Measurements from ENCODE around the gene STK16. TPM values are rescaled to one million over a fixed set of nuclear protein-coding genes. Genes with fewer than 3 reads are reported as not detected.
A peak's percentile ranks its signal among the peaks of the same experiment; 100 is the strongest.

The STK16 gene
- total RNA-seq, 1 donor from 2014 or later = 34.2 TPM

- peaks cover 5% of the 10 kb centered on the region for H3K36me3 Mint-ChIP-seq
- peak overlapping the region; percentile 97 for H3K27ac Mint-ChIP-seq
- TF ChIP-seq CTCF (conservative IDR thresholded peaks at IDR 0.05) = no peak
- peak overlapping the region; percentile 96 for H3K4me3 Mint-ChIP-seq
- DNase-seq (ENCODE audit: extremely low spot score, unreplicated experiment) = no peak
- H3K27me3 Mint-ChIP-seq = peaks cover 4% of the 10 kb centered on the region
- no peaks in the 10 kb centered on the region for H3K9me3 Mint-ChIP-seq
- peaks cover 15% of the 10 kb centered on the region for H3K4me1 Mint-ChIP-seq (ENCODE audit: unreplicated experiment)
Observed at GRCh38 chr2:219280651-219281050, 35.4 kb downstream of the STK16 start.

- Mint-ChIP-seq H3K27me3 (peaks cover 4% of the 10 kb centered on the region), H3K9me3 (no peaks in the 10 kb centered on the region), H3K4me3 (peak overlapping the region; percentile 96), H3K27ac (peak overlapping the region; percentile 97), H3K4me1 (ENCODE audit: unreplicated experiment) (peaks cover 22% of the 10 kb centered on the region), H3K36me3 (peaks cover 9% of the 10 kb centered on the region)
- DNase-seq (ENCODE audit: extremely low spot score, unreplicated experiment) = no peak
- TF ChIP-seq CTCF (conservative IDR thresholded peaks at IDR 0.05) = no peak
Observed at GRCh38 chr2:219281588-219281987, 36.3 kb downstream of the STK16 start.

- Mint-ChIP-seq H3K4me1 (ENCODE audit: unreplicated experiment) (peaks cover 23% of the 10 kb centered on the region), H3K36me3 (peaks cover 9% of the 10 kb centered on the region), H3K27ac (no peak overlapping the region)
Observed at GRCh38 chr2:219282375-219282774, 37.1 kb downstream of the STK16 start.

GRCh38 chr2:219282943-219283581 lies 37.8 kb downstream of the STK16 start:
- Mint-ChIP-seq H3K27ac (peak overlapping the region; percentile 73), H3K4me3 (peak overlapping the region; percentile 49), H3K9me3 (no peaks in the 10 kb centered on the region), H3K27me3 (no peaks in the 10 kb centered on the region), H3K36me3 (peaks cover 9% of the 10 kb centered on the region), H3K4me1 (ENCODE audit: unreplicated experiment) (peaks cover 16% of the 10 kb centered on the region)
- no peak for TF ChIP-seq CTCF (conservative IDR thresholded peaks at IDR 0.05)
- DNase-seq (ENCODE audit: extremely low spot score, unreplicated experiment) = no peak

More at GRCh38 chr2:219282375-219282774, 37.1 kb downstream of the STK16 start:
- peaks cover 4% of the 10 kb centered on the region for H3K27me3 Mint-ChIP-seq
- H3K4me3 Mint-ChIP-seq = no peak overlapping the region
- no peak for TF ChIP-seq CTCF (conservative IDR thresholded peaks at IDR 0.05)
- no peak for DNase-seq (ENCODE audit: extremely low spot score, unreplicated experiment)
- H3K9me3 Mint-ChIP-seq = no peaks in the 10 kb centered on the region

- Mint-ChIP-seq H3K36me3 (peaks cover 9% of the 10 kb centered on the region), H3K27ac (no peak overlapping the region), H3K27me3 (no peaks in the 10 kb centered on the region), H3K9me3 (no peaks in the 10 kb centered on the region), H3K4me1 (ENCODE audit: unreplicated experiment) (peaks cover 7% of the 10 kb centered on the region), H3K4me3 (no peak overlapping the region)
- no peak for TF ChIP-seq CTCF (conservative IDR thresholded peaks at IDR 0.05)
- no peak for DNase-seq (ENCODE audit: extremely low spot score, unreplicated experiment)
Observed at GRCh38 chr2:219284501-219285372, 39.5 kb downstream of the STK16 start.
